GM12892 (cell line): ENCODE data around the gene CDK5RAP2.

ENCODE experiments used
- DNase-seq: peaks from one replicate; pipeline ENCODE4 v3.0.0; 2011; ENCODE audit not compliant: insufficient read length
- FAIRE-seq: peaks from 2 replicates; lab custom pipeline; 2011; peaks lifted over from hg19 to GRCh38; lab: Jason Lieb, UNC
- POLR2A ChIP-seq: IDR thresholded peaks from 2 replicates; pipeline ENCODE4 v1.6.1; 2011; ENCODE audit warnings: low read depth, low read length, control low read depth
- POLR2AphosphoS5 ChIP-seq: IDR thresholded peaks from 2 replicates; pipeline ENCODE4 v1.6.1; 2011; ENCODE audit warnings: low read depth, low read length, control low read depth
- TAF1 ChIP-seq: IDR thresholded peaks from 2 replicates; pipeline ENCODE4 v1.6.1; 2011; ENCODE audit warnings: low read depth, mild to moderate bottlenecking, control low read depth, low read length, borderline replicate concordance

The CDK5RAP2 gene

DNA sequence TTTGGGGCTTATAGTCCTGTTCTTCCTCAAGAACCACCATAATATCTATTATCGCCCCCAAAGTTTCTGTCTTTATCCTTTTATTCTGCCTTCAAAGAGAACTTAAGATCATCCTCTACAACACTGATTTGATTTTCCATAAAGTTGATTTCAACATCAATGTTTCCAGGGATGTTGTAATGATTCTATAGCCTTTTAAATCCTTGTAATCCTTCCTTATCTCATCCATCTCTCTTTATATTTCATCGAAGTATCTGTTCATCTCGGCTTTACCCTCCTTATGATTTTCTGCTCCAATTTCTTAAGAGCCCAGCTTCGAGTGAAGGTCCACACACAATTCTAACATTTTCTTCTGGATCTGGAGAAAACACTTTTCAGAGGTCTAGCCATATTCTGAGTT lies 218.4 kb downstream of the CDK5RAP2 start:
- DNase-seq, result no peak
- FAIRE-seq, result no peak
- TF ChIP-seq POLR2AphosphoS5 (no peak), POLR2A (no peak), TAF1 (no peak)

DNA sequence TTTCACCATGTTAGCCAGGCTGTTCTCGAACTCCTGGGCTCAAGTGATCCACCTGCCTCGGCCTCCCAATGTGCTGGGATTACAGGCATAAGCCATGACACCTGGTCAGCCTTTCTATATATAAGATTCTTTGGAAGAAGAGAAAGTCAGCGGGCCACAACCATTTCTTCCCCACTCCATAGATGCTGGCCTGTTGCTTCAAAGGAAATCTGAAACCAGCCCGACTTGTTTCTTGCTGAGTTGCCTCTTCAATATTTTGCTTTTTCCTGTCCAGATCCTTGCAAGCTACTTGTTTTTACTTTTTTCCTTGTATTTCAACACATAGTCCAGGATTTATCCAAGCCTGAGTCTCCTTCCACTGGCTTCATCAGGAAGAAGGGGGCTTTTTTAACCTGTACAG lies 219.5 kb downstream of the CDK5RAP2 start:
- DNase-seq, result no peak
- TF ChIP-seq POLR2AphosphoS5 (no peak), TAF1 (no peak), POLR2A (no peak)
- FAIRE-seq, result no peak

DNA sequence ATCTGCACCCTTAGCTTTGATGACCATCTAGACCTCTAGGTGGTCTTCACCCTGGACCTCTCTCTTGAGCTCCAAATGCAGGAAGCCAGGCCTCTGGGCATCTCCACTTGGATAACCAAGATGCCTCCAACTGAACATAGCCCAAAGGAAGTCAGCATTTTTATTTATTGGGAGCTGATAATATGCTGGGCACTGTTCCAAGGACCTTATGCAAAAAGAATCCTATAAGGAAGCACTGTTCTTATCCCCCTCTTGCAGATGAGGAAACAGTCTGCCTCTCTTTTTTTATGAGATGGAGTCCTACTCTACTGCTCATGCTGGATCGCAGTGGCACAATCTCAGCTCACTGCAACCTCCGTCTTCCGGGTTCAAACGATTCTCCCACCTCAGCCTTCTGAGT lies 219.9 kb downstream of the CDK5RAP2 start:
- no peak for TF ChIP-seq POLR2A
- no peak for TF ChIP-seq TAF1
- no peak for FAIRE-seq

DNA sequence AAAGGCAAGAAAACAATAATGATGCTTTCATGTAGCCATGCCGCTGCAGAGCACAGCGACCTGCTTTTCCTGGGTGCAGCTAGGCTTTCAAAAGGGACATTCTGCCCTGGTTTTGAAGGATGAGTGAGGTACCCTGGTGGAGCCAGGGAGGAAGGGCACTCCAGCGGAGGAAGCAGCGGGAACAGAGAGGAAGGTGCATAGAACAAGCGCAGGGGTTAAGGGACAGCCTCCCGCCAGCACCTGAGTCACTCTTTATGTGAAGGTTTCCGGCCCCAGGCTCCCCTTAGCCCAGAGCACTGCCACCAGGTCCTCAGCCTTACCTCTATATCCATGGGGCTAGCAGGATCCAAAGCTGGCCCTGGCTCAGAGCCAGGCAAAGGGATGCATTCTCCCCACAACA lies 221.1 kb downstream of the CDK5RAP2 start:
- DNase-seq (no peak), FAIRE-seq (no peak)
- TF ChIP-seq TAF1 (no peak), POLR2AphosphoS5 (no peak), POLR2A (no peak)

More for the DNA sequence above, 219.9 kb downstream of the CDK5RAP2 start:
- no peak for DNase-seq

DNA sequence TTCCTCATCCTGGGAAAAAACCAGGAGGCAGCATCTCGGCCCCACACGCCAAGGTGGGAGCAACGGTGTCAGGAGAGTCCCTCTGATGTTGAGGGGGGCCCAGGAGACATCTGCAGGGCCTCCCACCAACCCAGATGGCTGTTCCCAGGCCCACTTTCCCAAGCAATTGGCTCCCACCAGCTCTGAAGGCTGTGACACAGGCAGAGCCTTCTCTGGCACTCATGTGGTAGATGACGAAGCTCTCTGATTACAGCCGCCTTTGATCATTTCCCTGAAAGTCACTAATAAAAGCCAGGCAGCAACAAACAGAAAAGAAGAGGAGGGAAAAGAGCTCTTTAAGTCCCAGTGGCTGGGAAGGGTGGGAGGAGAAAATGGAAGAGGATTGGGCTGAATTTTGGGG lies 226.5 kb downstream of the CDK5RAP2 start:
- TF ChIP-seq TAF1 (no peak), POLR2A (no peak), POLR2AphosphoS5 (no peak)
- DNase-seq, result no peak
- FAIRE-seq, result no peak

DNA sequence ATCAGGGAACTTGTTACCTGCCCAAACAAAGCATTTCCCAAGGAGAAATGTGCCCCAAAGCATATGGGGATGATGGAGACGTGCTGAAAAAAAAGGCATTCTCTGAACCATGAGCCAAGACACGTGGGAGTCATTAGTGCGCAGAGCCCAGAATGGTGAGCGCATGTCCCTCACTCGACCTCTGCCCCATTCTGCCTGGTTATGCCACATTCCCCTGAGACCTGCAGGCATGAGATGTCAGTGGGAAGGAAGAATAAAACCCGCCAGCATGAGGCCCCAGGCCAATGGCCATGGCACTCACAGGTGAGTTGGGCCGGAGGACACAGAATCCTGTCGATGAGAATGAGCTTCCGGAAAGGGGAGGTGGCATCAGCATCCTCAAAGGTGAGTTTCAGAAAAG lies 228.9 kb downstream of the CDK5RAP2 start:
- FAIRE-seq (no peak), DNase-seq (no peak)
- TF ChIP-seq TAF1 (no peak), POLR2A (no peak), POLR2AphosphoS5 (no peak)

DNA sequence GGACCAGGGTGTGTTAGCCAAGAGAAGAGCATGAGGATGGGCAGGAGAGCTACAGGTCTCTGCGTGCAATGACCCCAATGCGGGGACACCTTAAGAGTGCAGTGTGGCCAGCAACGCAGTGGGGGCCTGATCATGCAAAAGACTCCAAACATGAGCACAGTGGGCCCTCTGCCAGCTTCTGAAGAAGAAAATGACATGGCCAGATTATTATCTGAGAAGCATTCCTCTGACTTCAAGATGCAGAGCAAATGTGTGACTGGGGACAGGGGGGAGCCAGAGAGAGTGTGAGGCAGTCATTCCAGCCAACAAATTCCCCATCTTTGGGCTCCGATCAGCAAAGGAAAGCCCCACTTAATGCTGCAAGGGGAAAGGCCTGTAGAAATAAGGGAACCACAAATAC lies 229.4 kb downstream of the CDK5RAP2 start:
- TF ChIP-seq POLR2AphosphoS5 (no peak), POLR2A (no peak)
- DNase-seq, result no peak
- no peak for FAIRE-seq

DNA sequence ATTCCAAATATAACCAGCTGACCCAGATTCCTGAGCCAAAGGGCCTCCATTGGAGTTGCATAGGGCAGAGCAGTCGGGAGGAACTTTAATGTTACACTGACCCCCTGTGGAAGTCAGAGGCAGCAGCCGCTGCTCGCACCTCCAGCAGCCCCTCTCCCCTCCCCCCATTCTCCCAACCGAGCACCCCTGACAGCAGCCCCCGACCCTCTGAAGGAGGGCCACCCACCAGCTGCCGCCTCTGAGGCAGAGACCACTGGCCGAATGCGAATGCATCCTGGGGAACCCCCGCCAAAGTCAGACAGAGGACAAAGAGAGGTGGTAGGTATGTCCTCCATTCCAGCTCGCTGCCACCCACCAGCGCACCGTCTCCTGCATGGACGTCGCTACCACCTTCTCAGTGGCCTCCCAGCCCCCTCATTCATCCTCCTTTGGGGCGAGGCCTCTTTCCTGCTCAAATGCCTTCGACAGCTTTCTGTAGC lies 231.0 kb downstream of the CDK5RAP2 start:
- no peak for DNase-seq
- TF ChIP-seq POLR2AphosphoS5 (no peak), TAF1 (no peak), POLR2A (no peak)
- FAIRE-seq, result no peak

DNA sequence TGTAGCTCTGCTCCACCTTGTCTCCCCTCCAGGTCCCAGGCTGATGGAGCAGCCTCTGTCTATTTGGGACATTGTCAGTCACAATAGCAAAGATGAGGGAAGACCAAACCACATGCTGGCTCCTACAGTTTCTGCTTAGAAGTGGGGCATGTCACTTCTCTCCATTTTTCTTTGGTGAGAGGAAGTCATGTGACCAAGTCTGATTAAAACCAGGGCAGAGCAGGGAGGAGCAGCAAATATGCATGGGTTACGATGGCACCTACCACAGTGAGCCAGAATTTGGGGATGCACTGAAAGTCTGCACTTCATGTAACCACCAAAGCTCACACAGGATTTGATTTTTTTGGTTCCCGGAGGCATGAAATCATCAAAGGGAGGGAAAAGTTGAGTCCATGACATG lies 234.6 kb downstream of the CDK5RAP2 start:
- DNase-seq (no peak), FAIRE-seq (no peak)
- no peak for TF ChIP-seq POLR2AphosphoS5
- TF ChIP-seq TAF1, result no peak
- no peak for TF ChIP-seq POLR2A

DNA sequence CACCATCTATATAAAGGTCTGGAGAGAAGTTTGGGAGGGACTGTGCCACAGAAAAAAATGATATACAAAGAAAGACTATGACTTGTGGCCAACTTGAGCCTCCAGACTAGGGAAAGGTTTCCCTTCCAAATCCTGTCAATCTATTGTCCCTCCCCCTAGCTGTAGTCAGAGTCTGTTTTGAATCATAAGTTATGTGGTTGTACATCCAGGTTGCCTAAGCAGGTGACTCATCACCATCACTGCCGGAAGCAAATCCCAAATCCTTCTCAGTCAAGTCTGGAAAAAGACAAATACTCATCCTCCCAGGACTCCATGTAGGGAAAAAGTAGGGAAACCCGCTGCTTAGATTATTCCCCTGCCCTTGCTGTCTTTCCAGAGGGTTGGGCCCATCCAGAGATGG lies 235.7 kb downstream of the CDK5RAP2 start:
- no peak for DNase-seq
- TF ChIP-seq TAF1 (no peak), POLR2A (no peak)
- FAIRE-seq, result no peak

DNA sequence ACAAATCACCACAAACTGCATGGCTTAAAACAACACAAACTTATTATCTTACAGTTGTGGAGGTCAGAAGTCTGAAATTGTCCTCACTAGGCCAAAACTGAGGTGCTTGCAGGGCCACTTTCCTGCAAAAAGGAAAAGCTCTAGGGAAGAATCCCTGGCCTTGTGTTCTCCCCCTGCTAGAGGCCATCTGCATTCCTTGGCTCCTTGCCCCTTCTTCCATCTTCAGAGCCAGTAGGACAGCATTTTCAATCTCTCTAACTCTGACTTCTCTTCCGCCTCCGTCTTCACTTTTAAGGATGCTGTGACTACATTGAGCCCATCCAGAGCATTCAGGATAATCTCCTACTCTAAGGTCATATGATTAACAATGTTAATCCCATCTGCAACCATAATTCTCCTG lies 236.6 kb downstream of the CDK5RAP2 start:
- TF ChIP-seq TAF1 (no peak), POLR2AphosphoS5 (no peak), POLR2A (no peak)
- no peak for FAIRE-seq
- no peak for DNase-seq
